Measurements from ENCODE around the gene KPNB1.

KPNB1 gene

DNA sequence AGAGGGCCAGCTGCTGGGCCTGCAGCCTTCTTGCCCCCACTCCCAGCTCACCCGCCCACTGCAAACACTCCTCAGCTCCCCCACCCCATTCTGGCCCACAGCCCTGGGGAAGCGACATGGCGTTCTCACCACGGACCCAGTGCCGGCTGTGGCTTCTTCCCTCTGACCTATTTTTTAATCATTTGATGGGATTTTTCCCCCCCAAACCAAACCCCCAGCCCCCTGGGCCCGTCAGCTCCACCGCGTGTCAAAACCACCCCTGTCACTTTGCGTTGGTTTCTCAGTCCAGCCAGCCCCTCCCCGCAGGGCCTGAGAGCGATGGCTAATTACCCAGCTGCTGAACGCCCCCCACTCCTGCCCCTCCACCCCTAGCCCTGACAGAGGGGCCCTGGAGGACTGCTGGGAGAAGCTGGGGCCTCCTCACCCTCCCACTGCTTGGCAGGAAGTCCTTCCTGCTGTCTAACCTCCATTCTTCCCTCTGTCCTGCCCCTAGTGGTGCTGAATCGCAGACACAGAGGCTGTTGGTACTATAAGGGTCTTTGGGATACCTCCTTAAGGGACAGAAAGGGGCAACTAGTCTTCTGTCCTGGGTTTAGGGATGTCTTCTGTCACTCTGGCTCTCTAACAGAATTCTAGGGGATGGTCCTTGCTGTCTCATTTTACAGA, 75.9 kb downstream of the KPNB1 start:
- H3K4me1 ChIP-seq (ENCODE audit: control insufficient read depth, insufficient read depth, low read length) = peaks cover 2% of the 10 kb centered on the region
- TF ChIP-seq, protein P1, sequence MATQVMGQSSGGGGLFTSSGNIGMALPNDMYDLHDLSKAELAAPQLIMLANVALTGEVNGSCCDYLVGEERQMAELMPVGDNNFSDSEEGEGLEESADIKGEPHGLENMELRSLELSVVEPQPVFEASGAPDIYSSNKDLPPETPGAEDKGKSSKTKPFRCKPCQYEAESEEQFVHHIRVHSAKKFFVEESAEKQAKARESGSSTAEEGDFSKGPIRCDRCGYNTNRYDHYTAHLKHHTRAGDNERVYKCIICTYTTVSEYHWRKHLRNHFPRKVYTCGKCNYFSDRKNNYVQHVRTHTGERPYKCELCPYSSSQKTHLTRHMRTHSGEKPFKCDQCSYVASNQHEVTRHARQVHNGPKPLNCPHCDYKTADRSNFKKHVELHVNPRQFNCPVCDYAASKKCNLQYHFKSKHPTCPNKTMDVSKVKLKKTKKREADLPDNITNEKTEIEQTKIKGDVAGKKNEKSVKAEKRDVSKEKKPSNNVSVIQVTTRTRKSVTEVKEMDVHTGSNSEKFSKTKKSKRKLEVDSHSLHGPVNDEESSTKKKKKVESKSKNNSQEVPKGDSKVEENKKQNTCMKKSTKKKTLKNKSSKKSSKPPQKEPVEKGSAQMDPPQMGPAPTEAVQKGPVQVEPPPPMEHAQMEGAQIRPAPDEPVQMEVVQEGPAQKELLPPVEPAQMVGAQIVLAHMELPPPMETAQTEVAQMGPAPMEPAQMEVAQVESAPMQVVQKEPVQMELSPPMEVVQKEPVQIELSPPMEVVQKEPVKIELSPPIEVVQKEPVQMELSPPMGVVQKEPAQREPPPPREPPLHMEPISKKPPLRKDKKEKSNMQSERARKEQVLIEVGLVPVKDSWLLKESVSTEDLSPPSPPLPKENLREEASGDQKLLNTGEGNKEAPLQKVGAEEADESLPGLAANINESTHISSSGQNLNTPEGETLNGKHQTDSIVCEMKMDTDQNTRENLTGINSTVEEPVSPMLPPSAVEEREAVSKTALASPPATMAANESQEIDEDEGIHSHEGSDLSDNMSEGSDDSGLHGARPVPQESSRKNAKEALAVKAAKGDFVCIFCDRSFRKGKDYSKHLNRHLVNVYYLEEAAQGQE (tag by site-specific recombination; IDR thresholded peaks at IDR 0.05) = peak; percentile 55
- TF ChIP-seq, protein P2, sequence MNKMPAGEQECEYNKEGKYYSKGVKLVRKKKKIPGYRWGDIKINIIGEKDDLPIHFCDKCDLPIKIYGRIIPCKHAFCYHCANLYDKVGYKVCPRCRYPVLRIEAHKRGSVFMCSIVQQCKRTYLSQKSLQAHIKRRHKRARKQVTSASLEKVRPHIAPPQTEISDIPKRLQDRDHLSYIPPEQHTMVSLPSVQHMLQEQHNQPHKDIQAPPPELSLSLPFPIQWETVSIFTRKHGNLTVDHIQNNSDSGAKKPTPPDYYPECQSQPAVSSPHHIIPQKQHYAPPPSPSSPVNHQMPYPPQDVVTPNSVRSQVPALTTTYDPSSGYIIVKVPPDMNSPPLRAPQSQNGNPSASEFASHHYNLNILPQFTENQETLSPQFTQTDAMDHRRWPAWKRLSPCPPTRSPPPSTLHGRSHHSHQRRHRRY (tag by site-specific recombination; IDR thresholded peaks at IDR 0.05) = no peak
- H3K27ac ChIP-seq (ENCODE audit: extremely low read depth, low read depth, low read length) = no peak overlapping the region
- ChIA-PET POLR2A (no interaction called here), CTCF (interaction anchor here (0.6 to 1.5 kb wide), 7 partner anchors 7 to 405 kb away, joined by 3 to 4 read pairs (median 3); partner anchors contain the start of gene TBX21)
- H3K36me3 ChIP-seq (ENCODE audit: control insufficient read depth in 2 of 2, insufficient read depth in 1 of 2, low read length in 2 of 2) = no peaks in the 10 kb centered on the region
- H3K9me3 ChIP-seq (ENCODE audit: control insufficient read depth, insufficient read depth, low read depth, low read length) = no peaks in the 10 kb centered on the region
- no peak overlapping the region for H3K4me3 ChIP-seq (ENCODE audit: low read depth, low read length)

- no peak overlapping the region for H3K27ac ChIP-seq (ENCODE audit: extremely low read depth, low read depth, low read length)
- no peak overlapping the region for H3K4me3 ChIP-seq (ENCODE audit: low read depth, low read length)
- ChIA-PET CTCF (interaction anchor here (0.8 to 1.0 kb wide), 4 partner anchors 9 to 29 kb away, joined by 3 to 4 read pairs (median 4); no protein-coding TSS in a partner anchor), POLR2A (no interaction called here)
- H3K36me3 ChIP-seq (ENCODE audit: control insufficient read depth in 2 of 2, insufficient read depth in 1 of 2, low read length in 2 of 2) = no peaks in the 10 kb centered on the region
- TF ChIP-seq ZNF341 (tag by site-specific recombination; IDR thresholded peaks at IDR 0.05; ENCODE audit: low read depth) = peak; percentile 55
- peak; percentile 85 for TF ChIP-seq EGR2 (tag by site-specific recombination; IDR thresholded peaks at IDR 0.05; ENCODE audit: low read depth)
- TF ChIP-seq SP2 (tag by site-specific recombination; IDR thresholded peaks at IDR 0.05) = 0 out of 2 replicates have a peak, but pooled peaks have one; percentile 20
- no peak for TF ChIP-seq ZFP69B (tag by site-specific recombination; IDR thresholded peaks at IDR 0.05)
- TF ChIP-seq ZNF239 (tag by site-specific recombination; IDR thresholded peaks at IDR 0.05) = no peak
- no peak for TF ChIP-seq KLF8 (tag by site-specific recombination; IDR thresholded peaks at IDR 0.05)
- TF ChIP-seq ZFHX2 (tag by site-specific recombination; conservative IDR thresholded peaks at IDR 0.05) = peak; percentile 89
- no peak for TF ChIP-seq ZNF560 (tag by site-specific recombination; IDR thresholded peaks at IDR 0.05; ENCODE audit: borderline replicate concordance)
- H3K9me3 ChIP-seq (ENCODE audit: control insufficient read depth, insufficient read depth, low read depth, low read length) = no peaks in the 10 kb centered on the region
- H3K4me1 ChIP-seq (ENCODE audit: control insufficient read depth, insufficient read depth, low read length) = no peaks in the 10 kb centered on the region
These were observed 77.3 kb downstream of the KPNB1 start for GRCh38 chr17:47726796-47727703.

DNA sequence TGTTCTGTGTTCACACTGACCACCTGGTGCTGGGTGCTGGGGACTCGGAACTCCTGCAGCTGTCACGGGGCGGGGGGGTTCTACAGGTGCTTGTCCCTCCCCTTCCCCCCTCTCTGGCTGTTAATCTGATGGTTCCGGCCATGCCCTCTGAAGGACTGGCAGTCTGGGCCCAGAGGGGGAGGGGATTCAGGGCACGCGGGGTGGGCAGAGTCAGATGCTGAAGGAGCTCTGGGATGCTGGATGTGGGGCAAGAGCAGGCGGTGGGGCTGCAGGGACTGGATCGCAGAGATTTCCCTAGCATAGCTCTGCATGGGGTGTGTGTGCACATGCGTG, 78.0 kb downstream of the KPNB1 start:
- H3K4me3 ChIP-seq (ENCODE audit: low read depth, low read length) = no peak overlapping the region
- H3K9me3 ChIP-seq (ENCODE audit: control insufficient read depth, insufficient read depth, low read depth, low read length) = no peaks in the 10 kb centered on the region
- ChIA-PET CTCF (interaction anchor here (1.0 kb wide), 1 partner anchor 14 kb away, joined by 4 read pairs; no protein-coding TSS in a partner anchor), POLR2A (no interaction called here)
- TF ChIP-seq, protein P3, sequence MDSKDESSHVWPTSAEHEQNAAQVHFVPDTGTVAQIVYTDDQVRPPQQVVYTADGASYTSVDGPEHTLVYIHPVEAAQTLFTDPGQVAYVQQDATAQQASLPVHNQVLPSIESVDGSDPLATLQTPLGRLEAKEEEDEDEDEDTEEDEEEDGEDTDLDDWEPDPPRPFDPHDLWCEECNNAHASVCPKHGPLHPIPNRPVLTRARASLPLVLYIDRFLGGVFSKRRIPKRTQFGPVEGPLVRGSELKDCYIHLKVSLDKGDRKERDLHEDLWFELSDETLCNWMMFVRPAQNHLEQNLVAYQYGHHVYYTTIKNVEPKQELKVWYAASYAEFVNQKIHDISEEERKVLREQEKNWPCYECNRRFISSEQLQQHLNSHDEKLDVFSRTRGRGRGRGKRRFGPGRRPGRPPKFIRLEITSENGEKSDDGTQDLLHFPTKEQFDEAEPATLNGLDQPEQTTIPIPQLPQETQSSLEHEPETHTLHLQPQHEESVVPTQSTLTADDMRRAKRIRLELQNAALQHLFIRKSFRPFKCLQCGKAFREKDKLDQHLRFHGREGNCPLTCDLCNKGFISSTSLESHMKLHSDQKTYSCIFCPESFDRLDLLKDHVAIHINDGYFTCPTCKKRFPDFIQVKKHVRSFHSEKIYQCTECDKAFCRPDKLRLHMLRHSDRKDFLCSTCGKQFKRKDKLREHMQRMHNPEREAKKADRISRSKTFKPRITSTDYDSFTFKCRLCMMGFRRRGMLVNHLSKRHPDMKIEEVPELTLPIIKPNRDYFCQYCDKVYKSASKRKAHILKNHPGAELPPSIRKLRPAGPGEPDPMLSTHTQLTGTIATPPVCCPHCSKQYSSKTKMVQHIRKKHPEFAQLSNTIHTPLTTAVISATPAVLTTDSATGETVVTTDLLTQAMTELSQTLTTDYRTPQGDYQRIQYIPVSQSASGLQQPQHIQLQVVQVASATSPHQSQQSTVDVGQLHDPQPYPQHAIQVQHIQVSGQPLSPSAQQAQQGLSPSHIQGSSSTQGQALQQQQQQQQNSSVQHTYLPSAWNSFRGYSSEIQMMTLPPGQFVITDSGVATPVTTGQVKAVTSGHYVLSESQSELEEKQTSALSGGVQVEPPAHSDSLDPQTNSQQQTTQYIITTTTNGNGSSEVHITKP (tag by site-specific recombination; IDR thresholded peaks at IDR 0.05) = peak; percentile 59
- TF ChIP-seq ZNF26 (tag by site-specific recombination; IDR thresholded peaks at IDR 0.05) = no peak
- H3K36me3 ChIP-seq (ENCODE audit: control insufficient read depth in 2 of 2, insufficient read depth in 1 of 2, low read length in 2 of 2) = no peaks in the 10 kb centered on the region
- no peak overlapping the region for H3K27ac ChIP-seq (ENCODE audit: extremely low read depth, low read depth, low read length)
- no peaks in the 10 kb centered on the region for H3K4me1 ChIP-seq (ENCODE audit: control insufficient read depth, insufficient read depth, low read length)
